Measurements from ENCODE around the gene SLC50A1. TPM values are rescaled to one million over a fixed set of nuclear protein-coding genes. Genes with fewer than 3 reads are reported as not detected.

Gene SLC50A1, protein sequence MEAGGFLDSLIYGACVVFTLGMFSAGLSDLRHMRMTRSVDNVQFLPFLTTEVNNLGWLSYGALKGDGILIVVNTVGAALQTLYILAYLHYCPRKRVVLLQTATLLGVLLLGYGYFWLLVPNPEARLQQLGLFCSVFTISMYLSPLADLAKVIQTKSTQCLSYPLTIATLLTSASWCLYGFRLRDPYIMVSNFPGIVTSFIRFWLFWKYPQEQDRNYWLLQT
- total RNA-seq: 16.6 and 27.6 TPM in 2 replicates

DNA sequence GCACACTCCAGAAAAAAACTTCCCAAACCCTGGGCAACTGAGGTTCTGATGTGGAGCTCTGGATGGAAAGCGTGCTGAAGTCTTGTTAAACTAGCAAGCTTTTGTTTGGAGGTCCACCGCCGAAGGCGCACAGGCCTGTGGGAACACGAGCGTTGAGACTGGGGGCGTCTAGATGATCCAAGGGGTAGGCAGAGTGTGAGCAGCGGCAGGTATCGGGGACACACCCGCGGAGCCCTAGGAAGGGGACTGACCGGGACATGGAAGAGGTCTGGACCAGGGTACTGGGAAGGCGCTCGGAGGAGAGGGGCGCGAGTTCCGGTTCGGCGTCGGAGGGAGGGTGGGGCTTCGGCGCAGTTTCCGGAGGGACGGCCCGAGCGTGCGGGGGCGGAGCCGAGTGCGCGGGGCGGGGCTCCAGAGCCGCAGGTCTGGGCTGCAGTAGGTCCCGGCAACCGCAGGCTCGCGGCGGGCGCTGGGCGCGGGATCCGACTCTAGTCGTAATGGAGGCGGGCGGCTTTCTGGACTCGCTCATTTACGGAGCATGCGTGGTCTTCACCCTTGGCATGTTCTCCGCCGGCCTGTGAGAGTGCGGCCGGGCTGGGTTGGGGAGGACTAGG is at the start of gene SLC50A1:
TSS of gene SLC50A1 (plus strand) at position 438 of the 614 bp plus-strand sequence. CDS start at position 498, 60 bp downstream.

DNA sequence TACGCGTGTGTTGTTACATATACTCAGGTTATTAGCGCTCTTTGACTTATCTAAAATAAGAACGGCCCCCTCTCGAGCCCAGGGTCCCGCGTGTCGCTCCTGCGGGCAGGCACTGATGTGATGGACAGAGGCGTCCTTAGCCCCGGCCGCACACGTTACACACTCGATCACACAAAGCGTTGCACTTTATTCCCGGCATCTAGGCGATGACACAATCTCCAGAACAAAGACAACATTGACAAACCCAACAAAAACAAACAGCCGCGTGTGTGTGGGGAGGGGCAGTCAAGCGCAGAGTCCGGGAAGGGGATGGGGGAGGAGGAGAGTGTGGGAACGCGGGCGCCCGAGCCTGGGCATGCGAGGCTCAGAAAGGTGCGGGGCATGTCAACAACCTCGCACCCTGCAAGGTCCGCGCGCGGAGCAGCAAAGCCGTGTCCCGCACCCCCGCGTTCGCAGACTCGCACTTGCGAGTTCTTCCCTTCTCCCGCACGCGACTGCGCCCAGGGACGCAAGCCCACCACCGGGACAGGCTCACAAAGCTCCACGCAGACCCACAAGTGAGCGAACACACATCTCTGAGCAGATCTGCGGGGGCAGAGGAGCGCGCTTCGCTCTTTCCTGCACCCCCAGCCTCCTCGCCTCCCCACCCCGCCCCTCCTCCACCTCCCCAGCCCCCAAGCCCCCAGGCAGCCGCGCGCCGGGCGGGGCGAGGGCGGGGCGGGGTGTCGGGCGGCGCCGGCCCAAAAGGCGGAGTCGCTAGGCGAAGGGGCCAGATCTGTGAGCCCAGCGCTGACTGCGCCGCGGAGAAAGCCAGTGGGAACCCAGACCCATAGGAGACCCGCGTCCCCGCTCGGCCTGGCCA is 8.3 kb upstream of the SLC50A1 start, which contains the start of gene EFNA1:
TSS of gene EFNA1 (plus strand) at position 772 of the 862 bp plus-strand sequence. CDS start 102 bp downstream, outside the sequence.

DNA sequence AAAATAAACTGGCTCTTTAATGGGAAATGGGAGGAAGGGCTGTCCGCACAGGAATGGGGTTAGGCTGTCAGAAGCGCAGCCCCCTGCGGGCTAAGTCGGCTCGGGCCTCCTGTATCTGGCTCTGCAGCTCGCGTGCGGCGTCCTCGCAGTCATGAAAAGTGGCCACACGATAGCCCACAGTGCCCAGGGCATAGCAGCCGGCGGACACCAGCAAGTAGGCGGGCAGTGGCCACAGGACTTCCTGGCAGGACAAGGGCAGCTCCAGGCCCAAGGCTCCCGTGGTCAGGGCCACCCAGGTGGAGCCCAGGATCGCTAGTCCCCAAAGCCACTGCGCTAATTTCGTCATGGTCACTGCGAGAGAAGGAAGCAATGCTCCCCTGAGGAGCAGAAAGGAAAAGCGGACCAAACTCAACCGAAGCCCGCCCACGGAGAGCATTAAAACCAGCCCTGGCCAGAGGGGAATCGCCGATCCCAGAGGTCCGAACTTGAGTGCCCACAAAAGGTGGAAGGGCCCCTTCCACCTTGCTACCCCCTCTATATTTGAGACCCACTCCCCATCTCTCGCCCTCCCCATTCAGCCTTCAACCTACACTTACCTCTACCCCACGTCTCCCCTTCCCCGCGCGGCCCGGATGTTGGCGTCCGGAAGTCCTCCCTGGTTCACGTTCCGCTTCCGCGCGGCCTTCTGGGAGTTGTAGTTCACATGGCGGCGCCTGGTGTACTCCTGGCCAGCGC is 4.4 kb downstream of the SLC50A1 start, which contains the start of gene DPM3:
TSS of gene DPM3 (minus strand) at position 637 of the 735 bp plus-strand sequence. CDS start at position 346, 291 bp downstream.

DNA sequence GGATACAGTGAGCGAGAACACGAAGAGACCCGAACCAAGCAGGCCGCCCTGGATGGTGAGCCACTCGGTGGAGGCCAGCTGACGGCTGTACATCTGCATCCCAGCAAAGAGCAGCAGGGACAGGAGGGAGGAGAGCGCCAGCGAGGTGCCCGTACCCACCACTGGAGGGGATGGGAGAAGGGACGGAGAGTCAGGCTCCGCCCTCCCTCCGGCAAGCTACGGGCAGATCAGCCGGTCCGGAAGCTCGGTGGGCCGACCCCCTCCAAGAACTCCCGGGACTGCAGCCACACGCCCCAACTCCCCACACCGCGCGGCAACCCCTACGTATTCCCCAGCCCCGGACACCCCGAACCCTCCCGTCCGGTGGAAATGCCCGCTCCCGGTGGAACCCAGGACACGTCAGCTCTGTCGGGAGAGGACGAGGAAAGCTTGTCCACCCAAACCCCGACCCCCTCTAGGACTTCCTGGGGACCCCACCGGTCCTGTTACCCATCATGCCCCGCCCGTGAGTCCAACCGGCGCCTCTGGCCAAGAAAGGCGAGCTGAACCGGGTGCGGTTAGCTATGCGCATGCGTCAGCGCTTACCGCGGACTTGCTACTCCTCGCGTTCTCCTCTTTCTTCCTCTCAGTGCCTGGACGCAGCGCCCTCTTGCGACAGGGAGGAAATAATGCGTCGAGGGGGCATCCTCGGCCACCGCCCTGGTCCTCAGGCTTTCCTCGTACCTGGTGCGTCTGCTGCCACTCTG is 37.3 kb downstream of the SLC50A1 start, which contains the start of gene KRTCAP2:
TSS of gene KRTCAP2 (minus strand) at position 573 of the 746 bp plus-strand sequence. CDS start at position 493, 80 bp downstream.

DNA sequence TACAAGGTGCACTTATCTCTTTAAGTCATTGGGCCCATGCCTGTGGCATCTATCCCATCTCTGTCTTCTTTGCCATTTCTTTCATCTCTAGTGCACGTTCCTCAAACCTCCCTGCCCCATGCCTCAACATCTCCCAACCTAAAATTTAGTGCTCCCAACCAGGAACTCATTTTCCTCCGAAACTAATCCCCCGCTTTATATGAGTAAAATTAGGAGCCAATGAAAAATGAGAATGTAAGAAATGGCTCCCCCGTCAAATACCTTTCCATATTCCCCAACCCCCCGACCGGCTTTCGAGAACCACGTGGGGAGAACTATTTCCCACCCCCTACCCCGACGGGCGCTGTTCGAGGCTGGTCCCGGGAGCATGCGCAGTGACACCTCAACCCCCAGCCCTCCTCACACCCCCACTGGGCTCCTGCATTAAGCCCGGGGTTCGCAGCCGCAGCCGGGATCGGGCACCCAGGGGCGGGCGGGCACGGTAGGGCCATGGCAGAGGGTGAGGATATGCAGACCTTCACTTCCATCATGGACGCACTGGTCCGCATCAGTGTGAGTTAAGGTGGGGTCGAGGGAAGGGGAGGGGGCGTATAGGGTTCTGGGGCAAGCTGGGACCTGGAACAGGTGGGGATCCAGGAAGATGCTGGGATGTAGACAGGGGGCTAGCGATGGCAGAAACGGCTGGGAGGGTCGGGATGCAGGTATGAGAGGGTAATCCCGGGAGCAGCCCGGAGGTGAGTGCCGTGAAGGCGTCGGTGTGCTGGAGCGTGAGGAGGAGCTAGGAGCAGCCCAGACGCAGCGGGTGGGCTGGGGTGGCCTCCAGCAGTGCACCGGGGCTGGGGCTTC is 38.0 kb downstream of the SLC50A1 start, which contains the start of gene TRIM46:
TSS of gene TRIM46 (plus strand) at position 372 of the 846 bp plus-strand sequence. CDS start at position 490, 118 bp downstream.

Other genes with a start within 250 kb of the SLC50A1 start
- 9.3 and 11.2 TPM in 2 replicates for gene PMVK, start 199.1 kb upstream of the SLC50A1 start, total RNA-seq
- 115 and 123 TPM in 2 replicates for gene PBXIP1, start 179.8 kb upstream of the SLC50A1 start, total RNA-seq
- 4.6 and 10.6 TPM in 2 replicates for gene PYGO2, start 174.1 kb upstream of the SLC50A1 start, total RNA-seq
- gene SHC1, start 165.1 kb upstream of the SLC50A1 start, total RNA-seq: 79.3 and 143 TPM in 2 replicates
- gene CKS1B, start 161.2 kb upstream of the SLC50A1 start, total RNA-seq: 20.2 and 22.2 TPM in 2 replicates
- 13.7 and 14.3 TPM in 2 replicates for gene FLAD1, start 152.5 kb upstream of the SLC50A1 start, total RNA-seq
- gene LENEP, start 142.3 kb upstream of the SLC50A1 start, total RNA-seq: 0.60 TPM in 1 of 2 replicates, not detected in the other
- 8.5 and 9.1 TPM in 2 replicates for gene ZBTB7B, start 133.1 kb upstream of the SLC50A1 start, total RNA-seq
- gene DCST2, start 102.1 kb upstream of the SLC50A1 start, total RNA-seq: 0.09 TPM in 1 of 2 replicates, not detected in the other
- gene DCST1, start 102.0 kb upstream of the SLC50A1 start, total RNA-seq: not detected in 2 replicates
- gene ADAM15, start 84.5 kb upstream of the SLC50A1 start, total RNA-seq: 38.8 and 55.6 TPM in 2 replicates
- 2.4 and 3.6 TPM in 2 replicates for gene EFNA4, start 72.1 kb upstream of the SLC50A1 start, total RNA-seq
- 0.79 and 1.1 TPM in 2 replicates for gene EFNA3, start 57.0 kb upstream of the SLC50A1 start, total RNA-seq
- gene EFNA1, start 8.0 kb upstream of the SLC50A1 start, total RNA-seq: 0.86 and 1.3 TPM in 2 replicates
- gene DPM3, start 4.7 kb downstream of the SLC50A1 start, total RNA-seq: 63.7 and 65.9 TPM in 2 replicates
- gene KRTCAP2, start 37.5 kb downstream of the SLC50A1 start, total RNA-seq: 82.6 and 100 TPM in 2 replicates
- gene TRIM46, start 38.0 kb downstream of the SLC50A1 start, total RNA-seq: 3.5 and 5.2 TPM in 2 replicates
- gene THBS3, start 72.0 kb downstream of the SLC50A1 start, total RNA-seq: 34.0 and 42.0 TPM in 2 replicates
- 31.9 and 37.7 TPM in 2 replicates for gene MTX1, start 72.8 kb downstream of the SLC50A1 start, total RNA-seq
- gene ENTREP3, start 119.6 kb downstream of the SLC50A1 start, total RNA-seq: 4.5 and 5.5 TPM in 2 replicates
- gene SCAMP3, start 126.5 kb downstream of the SLC50A1 start, total RNA-seq: 18.5 and 28.5 TPM in 2 replicates
- 26.2 and 41.5 TPM in 2 replicates for gene CLK2, start 137.7 kb downstream of the SLC50A1 start, total RNA-seq
- 0.95 and 3.2 TPM in 2 replicates for gene HCN3, start 141.6 kb downstream of the SLC50A1 start, total RNA-seq
- under 0.01 and 0.16 TPM in 2 replicates for gene PKLR, start 165.6 kb downstream of the SLC50A1 start, total RNA-seq
- 132 and 244 TPM in 2 replicates for gene FDPS, start 173.0 kb downstream of the SLC50A1 start, total RNA-seq
- 8.7 and 11.5 TPM in 2 replicates for gene RUSC1, start 185.0 kb downstream of the SLC50A1 start, total RNA-seq